A673 (cell line): ENCODE data around the gene IGFN1. TPM values are rescaled to one million over a fixed set of nuclear protein-coding genes. Genes with fewer than 3 reads are reported as not detected.

Experiments used
- BruUV-seq: library from RNA; stranded (reverse); fragments of 400-500 nt; replicated peaks from 2 replicates; lab custom pipeline; 2021; lab: Mats Ljungman, UMichigan
- CTCF ChIA-PET: fragments of 300-600 bp; sonication (Branson Sonifier 250); formaldehyde crosslinking; loops from one replicate; lab custom pipeline; 2022; ENCODE audit warnings: antibody characterized with exemption; lab: Charles Lee
- POLR2A ChIA-PET: fragments of 300-600 bp; sonication (Branson Sonifier 250); formaldehyde crosslinking; loops from one replicate; lab custom pipeline; 2022; ENCODE audit warnings: antibody characterized with exemption; ENCODE audit not compliant: low non-redundant PET; lab: Charles Lee
- DNase-seq: peaks from one replicate; pipeline ENCODE4 v3.0.0-alpha.2; 2015; ENCODE audit warnings: low spot score
- H3K27ac ChIP-seq: fragments of 200-600 bp; sonication (generic); 2 replicates; pipeline ENCODE4 v1.5.1; 2016; ENCODE audit warnings: mixed run types, low read depth, mild to moderate bottlenecking, mixed read lengths, antibody characterized with exemption, low read length; ENCODE audit not compliant: poor library complexity, severe bottlenecking
- H3K27me3 ChIP-seq: fragments of 200-600 bp; sonication (generic); replicated peaks from 2 replicates; pipeline ENCODE4 v1.6.1; 2017; ENCODE audit warnings: mixed run types, low read depth, mild to moderate bottlenecking, mixed read lengths, antibody characterized with exemption, low read length; ENCODE audit not compliant: insufficient read depth, poor library complexity
- H3K36me3 ChIP-seq: fragments of 200-600 bp; sonication (generic); 2 replicates; pipeline ENCODE4 v1.6.1; 2016; ENCODE audit warnings: mixed run types, mild to moderate bottlenecking, mixed read lengths, antibody characterized with exemption, low read length; ENCODE audit not compliant: insufficient read depth, poor library complexity, severe bottlenecking
- H3K4me1 ChIP-seq: fragments of 200-600 bp; sonication (generic); 2 replicates; pipeline ENCODE4 v1.6.1; 2017; ENCODE audit warnings: mixed run types, mild to moderate bottlenecking, mixed read lengths, antibody characterized with exemption, low read length; ENCODE audit not compliant: insufficient read depth, poor library complexity, severe bottlenecking
- H3K4me3 ChIP-seq: fragments of 200-600 bp; sonication (generic); 2 replicates; pipeline ENCODE4 v1.5.1; 2016; ENCODE audit warnings: low read depth, mixed run types, mild to moderate bottlenecking, mixed read lengths, low read length; ENCODE audit not compliant: poor library complexity, severe bottlenecking
- H3K9me3 ChIP-seq: fragments of 200-600 bp; sonication (generic); 2 replicates; pipeline ENCODE4 v1.6.1; 2016; ENCODE audit warnings: mixed run types, low read depth, mild to moderate bottlenecking, mixed read lengths, antibody characterized with exemption, low read length; ENCODE audit not compliant: poor library complexity, severe bottlenecking
- EZH2 ChIP-seq: fragments of 200-600 bp; sonication (generic); IDR thresholded peaks from 2 replicates; pipeline ENCODE4 v1.6.1; 2017; ENCODE audit warnings: borderline replicate concordance, low read depth, mild to moderate bottlenecking, mixed read lengths, antibody characterized with exemption, low read length; ENCODE audit not compliant: poor library complexity, severe bottlenecking
- intact Hi-C: fragments of 100-400 bp; cut with micrococcal nuclease; formaldehyde crosslinking; loops from one replicate; pipeline ENCODE4 v1.10.0; 2022; ENCODE audit not compliant: unreplicated experiment
- total RNA-seq: library from RNA; stranded (reverse); gene quantifications from 2 replicates; pipeline ENCODE4 v1.2.3, GENCODE V29; 2021
- TF ChIP-seq, protein P1 (sequence below): fragments of 300-800, 200-600 bp; sonication (generic); conservative IDR thresholded peaks from 2 replicates; pipeline ENCODE4 v1.5.1; 2017; ENCODE audit warnings: low read depth, mild to moderate bottlenecking, antibody characterized with exemption, low read length, moderate library complexity, mixed read lengths

The IGFN1 gene
- total RNA-seq, 1 experiment from 2014 or later: 1.2 TPM

DNA sequence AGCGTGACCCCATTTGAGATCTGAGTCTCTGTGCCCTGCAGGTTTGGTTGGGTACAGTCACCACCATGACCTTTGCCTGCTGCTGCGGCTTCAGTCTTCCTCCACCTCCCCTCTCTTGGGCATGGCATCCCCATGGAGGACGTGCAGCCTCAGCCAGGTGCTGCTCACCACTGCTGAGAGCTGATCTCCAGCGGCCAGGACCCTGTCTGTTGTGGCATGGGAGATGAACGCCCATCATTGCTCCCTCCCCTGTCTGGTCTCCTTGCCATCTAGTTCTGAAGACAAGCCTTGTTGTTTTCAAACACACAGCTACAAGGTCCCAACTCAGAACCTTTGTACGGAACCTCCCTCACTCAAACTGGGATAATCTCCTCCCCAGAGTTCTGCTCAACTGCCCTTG lies 73.4 kb downstream of the IGFN1 start:
- TF ChIP-seq, protein P1, sequence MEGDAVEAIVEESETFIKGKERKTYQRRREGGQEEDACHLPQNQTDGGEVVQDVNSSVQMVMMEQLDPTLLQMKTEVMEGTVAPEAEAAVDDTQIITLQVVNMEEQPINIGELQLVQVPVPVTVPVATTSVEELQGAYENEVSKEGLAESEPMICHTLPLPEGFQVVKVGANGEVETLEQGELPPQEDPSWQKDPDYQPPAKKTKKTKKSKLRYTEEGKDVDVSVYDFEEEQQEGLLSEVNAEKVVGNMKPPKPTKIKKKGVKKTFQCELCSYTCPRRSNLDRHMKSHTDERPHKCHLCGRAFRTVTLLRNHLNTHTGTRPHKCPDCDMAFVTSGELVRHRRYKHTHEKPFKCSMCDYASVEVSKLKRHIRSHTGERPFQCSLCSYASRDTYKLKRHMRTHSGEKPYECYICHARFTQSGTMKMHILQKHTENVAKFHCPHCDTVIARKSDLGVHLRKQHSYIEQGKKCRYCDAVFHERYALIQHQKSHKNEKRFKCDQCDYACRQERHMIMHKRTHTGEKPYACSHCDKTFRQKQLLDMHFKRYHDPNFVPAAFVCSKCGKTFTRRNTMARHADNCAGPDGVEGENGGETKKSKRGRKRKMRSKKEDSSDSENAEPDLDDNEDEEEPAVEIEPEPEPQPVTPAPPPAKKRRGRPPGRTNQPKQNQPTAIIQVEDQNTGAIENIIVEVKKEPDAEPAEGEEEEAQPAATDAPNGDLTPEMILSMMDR: no peak
- H3K27ac ChIP-seq: peak overlapping the region; percentile 99
- BruUV-seq: no TSS peak
- H3K9me3 ChIP-seq: no peaks in the 10 kb centered on the region
- H3K36me3 ChIP-seq: no peaks in the 10 kb centered on the region
- intact Hi-C loops: no loop called here
- POLR2A ChIA-PET: no interaction called here
- no peak overlapping the region for H3K4me3 ChIP-seq
- DNase-seq: no peak
- H3K27me3 ChIP-seq: no peaks in the 10 kb centered on the region
- H3K4me1 ChIP-seq: peaks cover 63% of the 10 kb centered on the region
- CTCF ChIA-PET: no interaction called here

DNA sequence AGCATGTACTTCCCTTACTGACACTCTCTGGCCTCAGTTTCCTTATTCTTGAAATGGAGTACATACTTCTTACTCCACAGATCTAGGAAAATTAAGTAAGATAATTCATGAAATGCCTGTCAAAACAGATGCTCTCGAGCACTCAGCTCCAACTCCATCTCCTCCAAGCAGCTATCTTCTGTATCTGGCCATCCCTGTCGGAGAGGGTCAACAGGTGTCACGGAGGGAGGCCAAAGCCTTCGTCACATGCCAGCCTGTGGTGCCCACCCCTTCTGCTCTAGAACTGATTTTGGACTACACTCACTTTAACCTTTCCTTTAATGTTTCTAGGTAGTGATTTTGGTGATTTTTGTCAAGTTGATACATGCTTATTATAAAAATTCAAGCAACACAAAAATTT lies 73.9 kb downstream of the IGFN1 start:
- H3K4me1 ChIP-seq: peaks cover 68% of the 10 kb centered on the region
- H3K27me3 ChIP-seq: no peaks in the 10 kb centered on the region
- H3K4me3 ChIP-seq: no peak overlapping the region
- no peak for DNase-seq
- BruUV-seq: no TSS peak
- POLR2A ChIA-PET: no interaction called here
- TF ChIP-seq, protein P1: no peak
- TF ChIP-seq EZH2: no peak
- no peaks in the 10 kb centered on the region for H3K36me3 ChIP-seq
- no peaks in the 10 kb centered on the region for H3K9me3 ChIP-seq
- intact Hi-C loops: no loop called here
- peak overlapping the region; percentile 99 for H3K27ac ChIP-seq
- CTCF ChIA-PET: interaction anchor here (1.1 kb wide), 1 partner anchor 25 kb away, joined by 6 read pairs; no protein-coding TSS in a partner anchor

- peak; percentile 88 for DNase-seq
- Histone ChIP-seq H3K4me1 (peaks cover 80% of the 10 kb centered on the region), H3K27me3 (no peaks in the 10 kb centered on the region), H3K4me3 (no peak overlapping the region), H3K27ac (peak overlapping the region; percentile 99), H3K36me3 (no peaks in the 10 kb centered on the region), H3K9me3 (no peaks in the 10 kb centered on the region)
- BruUV-seq: no TSS peak
- ChIA-PET POLR2A (interaction anchor here (1.1 kb wide), 1 partner anchor 68 kb away, joined by 4 read pairs; no protein-coding TSS in a partner anchor), CTCF (interaction anchor here (0.6 kb wide), 1 partner anchor 38 kb away, joined by 7 read pairs; no protein-coding TSS in a partner anchor)
- intact Hi-C loops: loop anchor here (1.0 to 5.0 kb wide), 4 partner anchors 46 to 1583 kb away; no protein-coding TSS in a partner anchor
- TF ChIP-seq, protein P1: no peak
- no peak for TF ChIP-seq EZH2
Measured at GRCh38 chr1:201265756-201266155, 75.1 kb downstream of the IGFN1 start.
